Measurements from ENCODE around the gene POM121.
A peak's percentile ranks its signal among the peaks of the same experiment; 100 is the strongest.

The POM121 gene

GRCh38 chr7:72924733-72925545, at the start of gene POM121 (continued):
- TF ChIP-seq, protein P1, sequence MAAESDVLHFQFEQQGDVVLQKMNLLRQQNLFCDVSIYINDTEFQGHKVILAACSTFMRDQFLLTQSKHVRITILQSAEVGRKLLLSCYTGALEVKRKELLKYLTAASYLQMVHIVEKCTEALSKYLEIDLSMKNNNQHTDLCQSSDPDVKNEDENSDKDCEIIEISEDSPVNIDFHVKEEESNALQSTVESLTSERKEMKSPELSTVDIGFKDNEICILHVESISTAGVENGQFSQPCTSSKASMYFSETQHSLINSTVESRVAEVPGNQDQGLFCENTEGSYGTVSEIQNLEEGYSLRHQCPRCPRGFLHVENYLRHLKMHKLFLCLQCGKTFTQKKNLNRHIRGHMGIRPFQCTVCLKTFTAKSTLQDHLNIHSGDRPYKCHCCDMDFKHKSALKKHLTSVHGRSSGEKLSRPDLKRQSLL (tag by site-specific recombination; IDR thresholded peaks at IDR 0.05) = no peak
- TF ChIP-seq HOXA7 (CRISPR knock-in tag; IDR thresholded peaks at IDR 0.05; ENCODE audit: borderline replicate concordance) = no peak
- no peak for TF ChIP-seq ZBTB1 (tag by site-specific recombination; IDR thresholded peaks at IDR 0.05)
- TF ChIP-seq ZBTB17 (tag by site-specific recombination; IDR thresholded peaks at IDR 0.05) = peak; percentile 92
- no peak for TF ChIP-seq ZNF2 (tag by site-specific recombination; IDR thresholded peaks at IDR 0.05)
- no peak for TF ChIP-seq ZNF19 (tag by site-specific recombination; IDR thresholded peaks at IDR 0.05; ENCODE audit: low read depth)
- TF ChIP-seq ZNF639 (tag by site-specific recombination; IDR thresholded peaks at IDR 0.05) = peak; percentile 51; the same call in 1 of the 2 replicates
- no peak for TF ChIP-seq ZNF792 (tag by site-specific recombination; IDR thresholded peaks at IDR 0.05)
- no peak for TF ChIP-seq SP2 (tag by site-specific recombination; IDR thresholded peaks at IDR 0.05)
- no peak for TF ChIP-seq GFI1B (tag by site-specific recombination; IDR thresholded peaks at IDR 0.05)
- no peak for TF ChIP-seq ZNF621 (tag by site-specific recombination; IDR thresholded peaks at IDR 0.05)
- TF ChIP-seq ZNF48 (tag by site-specific recombination; IDR thresholded peaks at IDR 0.05) = no peak
- TF ChIP-seq ZNF223 (tag by site-specific recombination; IDR thresholded peaks at IDR 0.05) = no peak
- TF ChIP-seq ZBTB11 (tag by site-specific recombination; conservative IDR thresholded peaks at IDR 0.05; ENCODE audit: low read depth) = no peak
- TF ChIP-seq, protein P2, sequence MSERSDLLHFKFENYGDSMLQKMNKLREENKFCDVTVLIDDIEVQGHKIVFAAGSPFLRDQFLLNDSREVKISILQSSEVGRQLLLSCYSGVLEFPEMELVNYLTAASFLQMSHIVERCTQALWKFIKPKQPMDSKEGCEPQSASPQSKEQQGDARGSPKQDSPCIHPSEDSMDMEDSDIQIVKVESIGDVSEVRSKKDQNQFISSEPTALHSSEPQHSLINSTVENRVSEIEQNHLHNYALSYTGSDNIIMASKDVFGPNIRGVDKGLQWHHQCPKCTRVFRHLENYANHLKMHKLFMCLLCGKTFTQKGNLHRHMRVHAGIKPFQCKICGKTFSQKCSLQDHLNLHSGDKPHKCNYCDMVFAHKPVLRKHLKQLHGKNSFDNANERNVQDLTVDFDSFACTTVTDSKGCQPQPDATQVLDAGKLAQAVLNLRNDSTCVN (tag by site-specific recombination; optimal IDR thresholded peaks at IDR 0.05) = peak; percentile 87
- TF ChIP-seq ZNF426 (tag by site-specific recombination; IDR thresholded peaks at IDR 0.05) = no peak
- no peak for TF ChIP-seq ZNF561 (tag by site-specific recombination; IDR thresholded peaks at IDR 0.05; ENCODE audit: borderline replicate concordance)
- TF ChIP-seq OVOL3 (tag by site-specific recombination; IDR thresholded peaks at IDR 0.05) = no peak
- no peak for TF ChIP-seq ZNF121 (tag by site-specific recombination; IDR thresholded peaks at IDR 0.05)
- no peak for TF ChIP-seq PRDM1 (tag by site-specific recombination; IDR thresholded peaks at IDR 0.05)
- TF ChIP-seq ZNF510 (tag by site-specific recombination; IDR thresholded peaks at IDR 0.05; ENCODE audit: insufficient replicate concordance) = no peak
- no peak for TF ChIP-seq ZNF239 (tag by site-specific recombination; IDR thresholded peaks at IDR 0.05)

All from HEK293 (cell line).